Endothelial cell (in vitro differentiated cells): Measurements from ENCODE around the gene TMEM43. TPM values are rescaled to one million over a fixed set of nuclear protein-coding genes. Genes with fewer than 3 reads are reported as not detected.
"Not testable (repeated sequence)": the region's sequence is repeated elsewhere in the genome, so short reads cannot be mapped to it uniquely, and the experiment has no call there.

Source experiments
- DNase-seq: peaks from one replicate; pipeline ENCODE4 v3.0.0; 2021; ENCODE audit warnings: low spot score
- H3K27ac Mint-ChIP-seq: one replicate; pipeline ENCODE4 v1.8.0; 2021; ENCODE audit warnings: mixed read lengths, inconsistent platforms; ENCODE audit not compliant: unreplicated experiment
- H3K27me3 Mint-ChIP-seq: one replicate; pipeline ENCODE4 v1.8.0; 2021; ENCODE audit warnings: mild to moderate bottlenecking, moderate library complexity, mixed read lengths, inconsistent platforms; ENCODE audit not compliant: unreplicated experiment
- H3K36me3 Mint-ChIP-seq: one replicate; pipeline ENCODE4 v1.8.0; 2021; ENCODE audit warnings: mild to moderate bottlenecking, low read depth, mixed read lengths, inconsistent platforms; ENCODE audit not compliant: unreplicated experiment
- H3K4me1 Mint-ChIP-seq: one replicate; pipeline ENCODE4 v1.8.0; 2021; ENCODE audit warnings: mild to moderate bottlenecking, mixed read lengths, inconsistent platforms; ENCODE audit not compliant: unreplicated experiment
- H3K4me3 Mint-ChIP-seq: one replicate; pipeline ENCODE4 v1.8.0; 2021; ENCODE audit warnings: mild to moderate bottlenecking, mixed read lengths, inconsistent platforms; ENCODE audit not compliant: unreplicated experiment
- H3K9me3 Mint-ChIP-seq: one replicate; pipeline ENCODE4 v1.8.0; 2021; ENCODE audit warnings: mixed read lengths, inconsistent platforms; ENCODE audit not compliant: unreplicated experiment
- total RNA-seq: library from RNA; stranded (reverse); fragmentation: NEBNext Ultra II Directional; extraction: Animal tissue kit (Norgen Biotek cat#: 25700); gene quantifications from one replicate; pipeline ENCODE4 v1.2.1, GENCODE V29; 2021; ENCODE audit not compliant: unreplicated experiment
- TF ChIP-seq, protein P1 (sequence below): fragments of 200-600 bp; sonication (generic); IDR thresholded peaks from one replicate; pipeline ENCODE4 v1.5.0; 2021; ENCODE audit warnings: antibody characterized with exemption; ENCODE audit not compliant: unreplicated experiment

Gene TMEM43
- total RNA-seq, 1 donor from 2014 or later, result 31.9 TPM

DNA sequence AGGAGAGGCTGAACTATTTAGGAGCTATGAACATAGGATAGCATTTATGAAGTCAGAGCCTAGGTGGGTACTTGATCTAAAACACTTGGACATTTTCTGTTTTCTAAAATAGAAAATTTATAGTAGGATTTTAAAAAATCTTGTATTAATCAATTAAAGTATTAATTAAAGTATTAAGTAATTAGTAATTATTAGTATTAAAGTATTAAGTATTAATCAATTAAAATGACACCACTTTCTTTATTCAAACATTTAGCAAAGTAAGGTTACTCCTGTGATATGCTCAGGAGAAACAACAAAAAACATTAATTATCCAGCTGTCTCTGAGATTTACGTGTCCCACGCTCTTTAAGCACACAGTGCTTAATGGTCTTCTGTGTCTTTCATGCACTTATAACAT, 32.4 kb upstream of the TMEM43 start:
- Mint-ChIP-seq H3K27ac (no peak overlapping the region), H3K36me3 (peaks cover 3% of the 10 kb centered on the region), H3K27me3 (no peaks in the 10 kb centered on the region), H3K4me3 (no peak overlapping the region), H3K9me3 (no peaks in the 10 kb centered on the region), H3K4me1 (no peaks in the 10 kb centered on the region)
- TF ChIP-seq, protein P1, sequence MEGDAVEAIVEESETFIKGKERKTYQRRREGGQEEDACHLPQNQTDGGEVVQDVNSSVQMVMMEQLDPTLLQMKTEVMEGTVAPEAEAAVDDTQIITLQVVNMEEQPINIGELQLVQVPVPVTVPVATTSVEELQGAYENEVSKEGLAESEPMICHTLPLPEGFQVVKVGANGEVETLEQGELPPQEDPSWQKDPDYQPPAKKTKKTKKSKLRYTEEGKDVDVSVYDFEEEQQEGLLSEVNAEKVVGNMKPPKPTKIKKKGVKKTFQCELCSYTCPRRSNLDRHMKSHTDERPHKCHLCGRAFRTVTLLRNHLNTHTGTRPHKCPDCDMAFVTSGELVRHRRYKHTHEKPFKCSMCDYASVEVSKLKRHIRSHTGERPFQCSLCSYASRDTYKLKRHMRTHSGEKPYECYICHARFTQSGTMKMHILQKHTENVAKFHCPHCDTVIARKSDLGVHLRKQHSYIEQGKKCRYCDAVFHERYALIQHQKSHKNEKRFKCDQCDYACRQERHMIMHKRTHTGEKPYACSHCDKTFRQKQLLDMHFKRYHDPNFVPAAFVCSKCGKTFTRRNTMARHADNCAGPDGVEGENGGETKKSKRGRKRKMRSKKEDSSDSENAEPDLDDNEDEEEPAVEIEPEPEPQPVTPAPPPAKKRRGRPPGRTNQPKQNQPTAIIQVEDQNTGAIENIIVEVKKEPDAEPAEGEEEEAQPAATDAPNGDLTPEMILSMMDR, result no peak
- no peak for DNase-seq

DNA sequence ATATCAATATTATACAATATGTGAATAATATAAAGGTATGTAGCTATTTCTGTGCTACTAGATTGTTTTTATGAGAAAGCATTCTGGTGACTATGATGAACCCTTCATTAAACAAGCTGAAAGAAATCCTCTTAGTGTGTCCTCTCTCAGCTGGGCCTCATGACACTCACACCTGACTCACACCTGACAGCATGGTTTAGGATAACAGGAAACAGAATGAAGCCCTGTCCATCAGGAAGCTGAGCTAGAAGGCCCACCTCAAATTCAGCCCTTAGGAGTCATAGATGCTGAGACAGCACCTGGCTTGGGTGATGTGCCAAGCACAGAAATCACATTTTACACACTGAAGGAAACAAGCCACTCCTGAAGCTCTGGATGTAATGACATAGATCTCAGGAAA, 31.0 kb upstream of the TMEM43 start:
- H3K27ac Mint-ChIP-seq, result no peak overlapping the region
- H3K9me3 Mint-ChIP-seq, result no peaks in the 10 kb centered on the region
- H3K4me1 Mint-ChIP-seq, result no peaks in the 10 kb centered on the region
- H3K27me3 Mint-ChIP-seq, result no peaks in the 10 kb centered on the region
- no peak overlapping the region for H3K4me3 Mint-ChIP-seq
- DNase-seq, result no peak
- H3K36me3 Mint-ChIP-seq, result no peaks in the 10 kb centered on the region
- TF ChIP-seq, protein P1, result no peak

- TF ChIP-seq, protein P1, result no peak
- H3K27me3 Mint-ChIP-seq, result no peaks in the 10 kb centered on the region
- DNase-seq, result no peak
- H3K4me1 Mint-ChIP-seq, result no peaks in the 10 kb centered on the region
- H3K9me3 Mint-ChIP-seq, result no peaks in the 10 kb centered on the region
- H3K36me3 Mint-ChIP-seq, result no peaks in the 10 kb centered on the region
- no peak overlapping the region for H3K4me3 Mint-ChIP-seq
- no peak overlapping the region for H3K27ac Mint-ChIP-seq
These were observed 28.1 kb upstream of the TMEM43 start for GRCh38 chr3:14096742-14097141.

DNA sequence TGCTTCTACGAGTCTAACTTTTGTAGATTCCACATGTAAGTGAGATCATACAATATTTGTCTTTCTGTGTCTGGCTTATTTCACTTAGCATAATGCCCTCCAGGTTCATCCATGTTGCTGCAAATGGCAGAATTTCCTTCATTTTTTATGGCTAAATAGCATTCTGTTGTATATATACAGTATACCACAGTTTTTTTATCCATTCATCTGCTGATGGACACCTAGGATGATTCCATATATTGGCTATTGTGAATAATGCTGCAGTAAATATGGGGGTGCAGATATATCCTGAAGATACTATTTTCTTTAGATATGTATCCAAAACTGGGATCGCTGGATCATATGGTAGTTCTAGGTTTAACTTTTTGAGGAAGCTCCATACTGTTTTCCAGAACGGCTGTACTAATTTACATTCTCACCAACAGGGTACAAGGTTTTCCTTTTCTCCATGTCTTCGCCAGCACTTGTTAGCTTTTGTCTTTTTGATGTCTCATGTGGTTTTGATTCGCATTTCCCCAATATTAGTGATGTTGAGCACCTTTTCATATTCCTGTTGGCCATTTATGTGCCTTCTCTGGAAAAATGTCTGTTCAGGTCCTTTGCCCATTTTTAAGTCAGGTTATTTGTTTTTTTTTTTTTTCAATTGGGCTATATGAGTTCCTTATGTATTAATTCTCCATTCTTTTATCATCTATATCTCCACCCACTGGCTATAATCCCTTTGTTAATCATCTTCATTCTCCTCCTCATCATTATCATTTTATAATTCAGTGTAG, 27.0 kb upstream of the TMEM43 start:
- no peaks in the 10 kb centered on the region for H3K4me1 Mint-ChIP-seq
- TF ChIP-seq, protein P1, result no peak
- no peaks in the 10 kb centered on the region for H3K27me3 Mint-ChIP-seq
- no peak overlapping the region for H3K4me3 Mint-ChIP-seq
- no peaks in the 10 kb centered on the region for H3K36me3 Mint-ChIP-seq
- no peak for DNase-seq
- H3K9me3 Mint-ChIP-seq, result no peaks in the 10 kb centered on the region
- no peak overlapping the region for H3K27ac Mint-ChIP-seq

DNA sequence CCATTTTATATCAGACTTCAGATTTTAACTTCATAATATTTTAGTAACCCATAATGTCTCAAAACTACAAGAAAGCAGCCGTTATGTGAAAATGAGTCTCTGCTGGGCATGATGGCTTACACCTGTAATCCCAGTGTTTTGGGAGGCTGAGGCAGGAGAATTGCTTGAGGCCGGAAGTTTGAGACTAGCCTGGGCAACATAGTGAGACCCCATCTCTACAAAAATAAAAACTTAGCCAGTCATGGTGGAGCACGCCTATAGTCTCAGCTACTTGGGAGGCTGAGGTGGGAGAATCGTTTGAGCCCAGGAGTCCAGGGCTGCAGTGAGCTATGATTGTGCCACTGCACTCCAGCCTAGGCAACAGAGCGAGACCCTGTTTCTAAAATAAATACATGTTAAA, 15.0 kb upstream of the TMEM43 start:
- H3K9me3 Mint-ChIP-seq, H3K36me3 Mint-ChIP-seq, H3K4me1 Mint-ChIP-seq, H3K27me3 Mint-ChIP-seq, H3K27ac Mint-ChIP-seq, H3K4me3 Mint-ChIP-seq, DNase-seq: not testable (repeated sequence)
